Measurements from ENCODE around the gene GINM1. TPM values are rescaled to one million over a fixed set of nuclear protein-coding genes. Genes with fewer than 3 reads are reported as not detected.

Gene GINM1
- total RNA-seq, 2 donors from 2014 or later = 43.6 to 44.7 TPM

- no peaks in the 10 kb centered on the region for H3K27me3 ChIP-seq (replicated peaks; ENCODE audit: insufficient read depth)
- TF ChIP-seq POLR2AphosphoS5 (IDR thresholded peaks at IDR 0.05) (no peak), POLR2A (IDR thresholded peaks at IDR 0.05) (no peak)
- TF ChIP-seq, protein P1, sequence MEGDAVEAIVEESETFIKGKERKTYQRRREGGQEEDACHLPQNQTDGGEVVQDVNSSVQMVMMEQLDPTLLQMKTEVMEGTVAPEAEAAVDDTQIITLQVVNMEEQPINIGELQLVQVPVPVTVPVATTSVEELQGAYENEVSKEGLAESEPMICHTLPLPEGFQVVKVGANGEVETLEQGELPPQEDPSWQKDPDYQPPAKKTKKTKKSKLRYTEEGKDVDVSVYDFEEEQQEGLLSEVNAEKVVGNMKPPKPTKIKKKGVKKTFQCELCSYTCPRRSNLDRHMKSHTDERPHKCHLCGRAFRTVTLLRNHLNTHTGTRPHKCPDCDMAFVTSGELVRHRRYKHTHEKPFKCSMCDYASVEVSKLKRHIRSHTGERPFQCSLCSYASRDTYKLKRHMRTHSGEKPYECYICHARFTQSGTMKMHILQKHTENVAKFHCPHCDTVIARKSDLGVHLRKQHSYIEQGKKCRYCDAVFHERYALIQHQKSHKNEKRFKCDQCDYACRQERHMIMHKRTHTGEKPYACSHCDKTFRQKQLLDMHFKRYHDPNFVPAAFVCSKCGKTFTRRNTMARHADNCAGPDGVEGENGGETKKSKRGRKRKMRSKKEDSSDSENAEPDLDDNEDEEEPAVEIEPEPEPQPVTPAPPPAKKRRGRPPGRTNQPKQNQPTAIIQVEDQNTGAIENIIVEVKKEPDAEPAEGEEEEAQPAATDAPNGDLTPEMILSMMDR (IDR thresholded peaks at IDR 0.05) = no peak
- H3K9me3 ChIP-seq = no peaks in the 10 kb centered on the region
- H3K27ac ChIP-seq = peak overlapping the region; percentile 91
- H3K4me3 ChIP-seq = peak overlapping the region; percentile 71 to 86
- DNase-seq (ENCODE audit: low spot score) = no peak
- intact Hi-C loops (cut with DNase I) = no loop called here
- 14% methylated on average over 12 of the region's 12 CpGs for WGBS
- H3K36me3 ChIP-seq = no peaks in the 10 kb centered on the region
- peaks cover 6% of the 10 kb centered on the region for H3K4me1 ChIP-seq (replicated peaks)
These were observed 21.4 kb upstream of the GINM1 start for GRCh38 chr6:149544646-149545257.

- intact Hi-C loops (cut with DNase I) = no loop called here
- H3K27ac ChIP-seq = peak overlapping the region; percentile 91
- no peaks in the 10 kb centered on the region for H3K9me3 ChIP-seq
- peak overlapping the region; percentile 71 to 86 for H3K4me3 ChIP-seq
- TF ChIP-seq POLR2AphosphoS5 (IDR thresholded peaks at IDR 0.05) (no peak), POLR2A (IDR thresholded peaks at IDR 0.05) (no peak)
- H3K36me3 ChIP-seq = no peaks in the 10 kb centered on the region
- H3K27me3 ChIP-seq (replicated peaks; ENCODE audit: insufficient read depth) = no peaks in the 10 kb centered on the region
- H3K4me1 ChIP-seq (replicated peaks) = peaks cover 6% of the 10 kb centered on the region
- WGBS = 0% methylated on average over 16 of the region's 16 CpGs
- DNase-seq (ENCODE audit: low spot score) = peak; percentile 19
These were observed 20.9 kb upstream of the GINM1 start for GRCh38 chr6:149545258-149545753.

DNA sequence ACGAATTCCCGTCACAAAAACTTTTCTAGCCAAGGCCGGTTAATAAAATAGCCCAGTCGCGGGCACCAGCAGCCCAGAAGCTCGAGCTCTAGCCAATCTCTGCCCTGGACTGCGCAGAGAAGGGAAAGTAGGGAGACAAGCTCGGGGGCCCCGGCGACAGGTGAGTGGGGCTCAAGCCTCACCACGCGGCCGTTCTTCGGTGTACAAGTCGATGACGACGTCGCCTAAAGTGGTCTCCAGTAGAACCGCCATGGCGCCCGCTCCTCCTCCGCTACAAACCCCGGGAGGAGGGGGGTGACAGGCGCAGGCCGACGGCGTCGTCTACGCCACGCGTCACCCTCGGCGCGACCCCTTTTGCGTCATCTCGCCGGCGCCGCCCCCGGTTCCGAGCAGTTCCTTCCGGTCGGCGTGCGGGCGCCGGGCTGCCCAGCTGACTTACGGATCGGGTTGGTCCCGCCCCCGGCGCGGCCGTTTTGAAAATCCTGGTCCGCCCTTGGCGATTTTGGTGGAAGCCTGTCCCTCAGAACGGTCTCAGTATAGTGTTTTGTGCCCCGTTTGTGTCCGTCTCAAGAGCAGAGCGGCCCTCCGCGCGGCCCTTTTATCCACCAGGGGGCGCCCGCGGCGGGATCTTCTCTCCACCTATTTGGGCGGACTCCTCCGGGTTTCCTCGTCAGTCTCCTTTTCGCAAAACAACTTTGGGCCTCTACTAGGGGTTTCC, 20.3 kb upstream of the GINM1 start, which contains the start of gene PPIL4:
Gene PPIL4, minus strand, starts transcription at position 290 of the 718 bp plus-strand sequence. Its CDS starts 38 bp downstream, at position 252.
- TF ChIP-seq POLR2AphosphoS5 (IDR thresholded peaks at IDR 0.05) (peak; percentile 98), POLR2A (IDR thresholded peaks at IDR 0.05) (peak; percentile 86)
- TF ChIP-seq, protein P1 (IDR thresholded peaks at IDR 0.05) = peak; percentile 93 to 95 (median 94)
- DNase-seq (ENCODE audit: low spot score) = peak; percentile 93
- Histone ChIP-seq H3K4me1 (replicated peaks) (peaks cover 6% of the 10 kb centered on the region), H3K27me3 (replicated peaks; ENCODE audit: insufficient read depth) (no peaks in the 10 kb centered on the region), H3K27ac (peak within 1 kb of the TSS; percentile 91), H3K4me3 (peak within 1 kb of the TSS; percentile 71 to 86), H3K9me3 (no peaks in the 10 kb centered on the region), H3K36me3 (no peaks in the 10 kb centered on the region)
- under 1% methylated on average over 71 of the region's 71 CpGs for WGBS
- intact Hi-C loops (cut with DNase I) = no loop called here

- no peak overlapping the region for H3K27ac ChIP-seq
- no peak overlapping the region for H3K4me3 ChIP-seq
- no peaks in the 10 kb centered on the region for H3K36me3 ChIP-seq
- WGBS = 92% methylated on average over 5 of the region's 5 CpGs
- no peaks in the 10 kb centered on the region for H3K9me3 ChIP-seq
- H3K27me3 ChIP-seq (replicated peaks; ENCODE audit: insufficient read depth) = no peaks in the 10 kb centered on the region
- intact Hi-C loops (cut with DNase I) = no loop called here
- no peak for DNase-seq (ENCODE audit: low spot score)
- no peaks in the 10 kb centered on the region for H3K4me1 ChIP-seq (replicated peaks)
- TF ChIP-seq POLR2AphosphoS5 (IDR thresholded peaks at IDR 0.05) (no peak), POLR2A (IDR thresholded peaks at IDR 0.05) (no peak)
- TF ChIP-seq, protein P1 (IDR thresholded peaks at IDR 0.05) = no peak
These were observed 14.3 kb upstream of the GINM1 start for GRCh38 chr6:149551920-149552319.

- H3K27ac ChIP-seq = no peak overlapping the region
- no peak for DNase-seq (ENCODE audit: low spot score)
- H3K27me3 ChIP-seq (replicated peaks; ENCODE audit: insufficient read depth) = no peaks in the 10 kb centered on the region
- TF ChIP-seq POLR2A (IDR thresholded peaks at IDR 0.05) = no peak
- no peak for TF ChIP-seq POLR2AphosphoS5 (IDR thresholded peaks at IDR 0.05)
- TF ChIP-seq, protein P1 (IDR thresholded peaks at IDR 0.05) = no peak
- H3K4me3 ChIP-seq = no peak overlapping the region
- H3K36me3 ChIP-seq = no peaks in the 10 kb centered on the region
- intact Hi-C loops (cut with DNase I) = no loop called here
- no peaks in the 10 kb centered on the region for H3K4me1 ChIP-seq (replicated peaks)
- H3K9me3 ChIP-seq = no peaks in the 10 kb centered on the region
These were observed 8.1 kb upstream of the GINM1 start for GRCh38 chr6:149558029-149558428.
